Astrocyte of the spinal cord (primary cell): Measurements from ENCODE around the gene AP1S3.

Experiments
- DNase-seq: peaks from one replicate; pipeline ENCODE4 v3.0.0; 2011; ENCODE audit warnings: low read depth, low spot score
- H3K4me3 ChIP-seq: 2 replicates; pipeline ENCODE4 v1.5.1; 2011; ENCODE audit warnings: low read depth, mild to moderate bottlenecking, low read length, moderate library complexity
- in situ Hi-C: cut with HindIII; loops from 2 replicates; pipeline ENCODE4 v1.10.0; 2017; ENCODE audit warnings: low sequenced_read_pairs
- TF ChIP-seq, protein P1 (sequence below): IDR thresholded peaks from 2 replicates; pipeline ENCODE4 v1.5.1; 2012; ENCODE audit warnings: low read depth, mild to moderate bottlenecking, low read length, inconsistent platforms

AP1S3 gene

DNA sequence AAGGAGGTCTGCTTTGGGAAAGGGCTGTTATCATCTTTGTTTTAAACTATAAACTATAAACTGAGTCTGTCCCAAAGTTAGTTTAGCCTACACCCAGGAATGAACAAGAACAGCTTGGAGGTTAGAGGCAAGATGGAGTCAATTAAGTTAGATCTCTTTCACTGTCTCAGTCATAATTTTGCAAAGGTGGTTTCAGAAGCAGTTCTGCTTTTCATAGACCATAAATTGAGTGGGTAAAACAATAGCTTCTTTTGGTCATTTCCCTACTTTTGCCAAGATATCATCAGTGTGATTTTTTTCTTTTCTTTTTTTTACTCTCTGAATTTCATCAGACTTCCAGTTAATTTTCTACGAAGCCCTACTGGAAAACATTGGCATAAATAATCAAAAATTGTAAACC, 117.0 kb downstream of the AP1S3 start:
- DNase-seq = no peak
- TF ChIP-seq, protein P1, sequence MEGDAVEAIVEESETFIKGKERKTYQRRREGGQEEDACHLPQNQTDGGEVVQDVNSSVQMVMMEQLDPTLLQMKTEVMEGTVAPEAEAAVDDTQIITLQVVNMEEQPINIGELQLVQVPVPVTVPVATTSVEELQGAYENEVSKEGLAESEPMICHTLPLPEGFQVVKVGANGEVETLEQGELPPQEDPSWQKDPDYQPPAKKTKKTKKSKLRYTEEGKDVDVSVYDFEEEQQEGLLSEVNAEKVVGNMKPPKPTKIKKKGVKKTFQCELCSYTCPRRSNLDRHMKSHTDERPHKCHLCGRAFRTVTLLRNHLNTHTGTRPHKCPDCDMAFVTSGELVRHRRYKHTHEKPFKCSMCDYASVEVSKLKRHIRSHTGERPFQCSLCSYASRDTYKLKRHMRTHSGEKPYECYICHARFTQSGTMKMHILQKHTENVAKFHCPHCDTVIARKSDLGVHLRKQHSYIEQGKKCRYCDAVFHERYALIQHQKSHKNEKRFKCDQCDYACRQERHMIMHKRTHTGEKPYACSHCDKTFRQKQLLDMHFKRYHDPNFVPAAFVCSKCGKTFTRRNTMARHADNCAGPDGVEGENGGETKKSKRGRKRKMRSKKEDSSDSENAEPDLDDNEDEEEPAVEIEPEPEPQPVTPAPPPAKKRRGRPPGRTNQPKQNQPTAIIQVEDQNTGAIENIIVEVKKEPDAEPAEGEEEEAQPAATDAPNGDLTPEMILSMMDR = no peak
- in situ Hi-C loops = no loop called here
- no peak overlapping the region for H3K4me3 ChIP-seq

DNA sequence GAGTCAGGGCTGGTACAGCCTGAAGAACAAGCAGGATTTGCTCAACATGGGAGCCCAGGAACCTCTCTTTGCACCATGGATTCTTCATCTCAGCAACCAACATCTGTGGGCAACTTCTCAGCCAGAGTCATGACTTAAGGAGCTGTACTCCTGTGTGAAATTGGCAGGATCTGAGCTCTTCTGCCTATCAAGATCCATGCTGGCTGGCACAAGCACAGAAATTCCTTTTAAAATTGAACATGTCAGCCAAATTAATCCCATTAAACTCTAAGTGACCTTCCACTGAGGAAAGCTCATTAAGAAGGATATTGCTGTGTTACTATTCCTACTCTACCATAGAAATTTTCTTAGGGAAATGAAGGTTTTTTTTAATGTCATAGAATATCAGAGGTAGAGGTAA, 124.7 kb downstream of the AP1S3 start:
- in situ Hi-C loops = no loop called here
- DNase-seq = no peak
- H3K4me3 ChIP-seq = no peak overlapping the region
- TF ChIP-seq, protein P1 = no peak

DNA sequence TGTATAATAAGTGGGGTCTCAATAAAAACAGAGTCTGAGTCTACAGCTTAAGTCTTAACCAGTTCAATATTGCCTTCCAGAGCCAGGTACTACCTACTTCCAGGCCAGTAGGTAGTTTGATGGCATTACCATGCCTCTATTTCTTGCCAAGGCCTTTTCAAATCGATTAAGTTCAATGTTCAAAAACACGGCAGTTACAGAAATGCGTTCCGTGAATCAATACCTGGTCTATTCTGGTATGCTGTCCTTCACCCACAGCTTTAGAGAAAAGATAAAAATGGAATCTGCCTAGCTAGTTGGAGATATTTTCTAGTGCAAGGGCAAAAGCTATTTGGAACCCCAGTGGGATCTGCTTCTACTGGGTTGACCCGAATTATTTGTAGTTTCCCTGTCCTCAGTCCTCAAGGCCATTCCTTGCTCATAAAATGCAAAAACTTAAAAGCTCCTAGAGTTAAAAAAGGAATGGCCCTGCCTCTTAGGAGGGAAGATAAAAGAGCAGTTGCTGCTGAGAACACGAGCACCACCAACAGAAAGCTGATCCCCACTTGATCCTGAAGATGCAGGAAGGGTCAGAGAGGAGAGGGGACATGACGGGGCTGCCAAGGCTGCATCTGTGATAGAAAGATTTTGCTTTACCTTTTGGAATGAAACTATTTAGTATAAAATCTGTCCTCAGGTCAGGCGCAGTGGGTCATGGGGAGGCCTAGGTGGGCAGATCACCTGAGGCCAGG, 125.6 kb downstream of the AP1S3 start:
- no peak for DNase-seq
- in situ Hi-C loops = no loop called here
- H3K4me3 ChIP-seq = no peak overlapping the region
- TF ChIP-seq, protein P1 = no peak
